Adrenal gland (tissue), 12 donors: ENCODE data around the gene GOLGA7B. TPM values are rescaled to one million over a fixed set of nuclear protein-coding genes. Genes with fewer than 3 reads are reported as not detected.

Experiments
- DNase-seq, 7 donors: peaks; one replicate each; pipeline ENCODE4 v3.0.0-alpha.2; 2019 to 2020
- H3K27ac ChIP-seq, 5 donors: fragments of 200-600 bp; sonication (generic) in 4 of 5; 1 replicate in 3 of 5; 2 replicates in 2 of 5; pipeline versions ENCODE4 v1.5.1 to v1.8.0; 2016 to 2020; ENCODE audit warnings: mild to moderate bottlenecking in 1 of 5
- H3K27me3 ChIP-seq: fragments of 200-600 bp; 2 replicates; pipeline ENCODE4 v1.8.0; 2021
- H3K36me3 ChIP-seq, 2 donors: fragments of 200-600 bp; replicated peaks in 1 of 2; 1 replicate in 1 of 2; 2 replicates in 1 of 2; pipeline versions ENCODE4 v1.5.1 to v1.8.0; 2018 to 2022
- H3K4me1 ChIP-seq, 2 donors: fragments of 200-600 bp; replicated peaks in 1 of 2; 1 replicate in 1 of 2; 2 replicates in 1 of 2; pipeline versions ENCODE4 v1.5.1 to v1.8.0; 2018 to 2021
- H3K4me3 ChIP-seq, 4 donors: fragments of 200-600 bp; sonication (generic) in 3 of 4; one replicate each; pipeline ENCODE4 v1.5.1; 2016 to 2018
- H3K9me3 ChIP-seq, 3 donors: fragments of 200-600 bp; sonication (generic) in 1 of 3; replicated peaks in 1 of 3; 1 replicate in 2 of 3; 2 replicates in 1 of 3; pipeline versions ENCODE4 v1.5.1 to v1.8.0; 2016 to 2021
- CTCF ChIP-seq, 6 experiments: fragments of 450-650 bp in 4 of 6; fragments of 200-600 bp in 2 of 6; sonication (generic) in 1 of 6; IDR thresholded peaks; 1 replicate in 5 of 6; 2 replicates in 1 of 6; pipeline versions ENCODE4 v1.5.1 to v1.8.0; 2016 to 2021; ENCODE audit warnings: antibody characterized with exemption in 6 of 6, mild to moderate bottlenecking in 2 of 6, moderate library complexity in 1 of 6
- POLR2A ChIP-seq, 2 donors: fragments of 450-650 bp; IDR thresholded peaks; one replicate each; pipeline ENCODE4 v1.6.1; 2017; ENCODE audit warnings: antibody characterized with exemption in 2 of 2, mild to moderate bottlenecking in 2 of 2, moderate library complexity in 1 of 2
- WGBS, 4 donors: extraction: QIAGEN DNeasy Blood & Tissue Kit in 2 of 4; methylation state at CpG; one replicate each; pipeline versions ENCODE4 v1.1.5 to v1.1.7; 2013 to 2017; 5-methylcytosine and 5-hydroxymethylcytosine counted together
- intact Hi-C, 2 donors: fragments of 100-400 bp; cut with DNase I; formaldehyde crosslinking; loops; one replicate each; pipeline versions ENCODE4 v1.14.1 to v1.15.0; 2022 to 2023
- polyA plus RNA-seq, 3 donors: library from polyadenylated mRNA; stranded (reverse); fragments of 200-250 nt in 2 of 3; fragments of 350-450 nt in 1 of 3; fragmentation: Illumina TruSeq in 1 of 3; extraction: RNeasy Lipid Tissue Mini Kit (QIAGEN cat#74804) in 1 of 3; gene quantifications; one replicate each; pipeline ENCODE4 v1.2.3, GENCODE V29; 2013 to 2014
- total RNA-seq, 9 donors: library from RNA; depleted of rRNA in 4 of 9; stranded (reverse); fragments of >200 nt in 4 of 9; fragments of 120-200 nt in 1 of 9; fragmentation: NEBNext Ultra II Directional in 1 of 9; extraction: Animal tissue kit (Norgen Biotek cat#: 25700) in 1 of 9; gene quantifications; one replicate each; pipeline versions ENCODE4 v1.1.0 to v1.2.4, GENCODE V29; 2013 to 2023
- donor health status: healthy with polysubstance abuse.
- donor health status: Bipolar disorder and iron deficiency.
- donor health status: DM: yes; HTN: yes; CAD: no.
- donor health status: DM: no; HTN: no; CAD: no.
- donor health status: DM: no; HTN: no; CAD: no.
- donor health status: DM: yes; HTN: yes; CAD: no.

Gene GOLGA7B
- total and polyA plus RNA-seq, 12 donors: 0.06 to 20.3 (median 1.1) TPM

GRCh38 chr10:97905276-97905675 lies 55.6 kb downstream of the GOLGA7B start:
- no peak overlapping the region for H3K4me3 ChIP-seq
- DNase-seq: no peak
- intact Hi-C loops: no loop called here
- H3K27ac ChIP-seq: no peak overlapping the region
- no peaks in the 10 kb centered on the region for H3K4me1 ChIP-seq
- peaks cover 4% of the 10 kb centered on the region for H3K27me3 ChIP-seq
- TF ChIP-seq CTCF (IDR thresholded peaks at IDR 0.05) (no peak), POLR2A (IDR thresholded peaks at IDR 0.05) (no peak)
- H3K9me3 ChIP-seq: no peaks in the 10 kb centered on the region
- H3K36me3 ChIP-seq: no peaks in the 10 kb centered on the region
- WGBS, 4 donors: 74 to 82% (median 75%) methylated on average over 8 of the region's 8 CpGs

GRCh38 chr10:97907211-97907610 lies 57.6 kb downstream of the GOLGA7B start:
- no peak for DNase-seq
- intact Hi-C loops: no loop called here
- H3K4me1 ChIP-seq: no peaks in the 10 kb centered on the region
- H3K4me3 ChIP-seq: no peak overlapping the region
- H3K9me3 ChIP-seq: no peaks in the 10 kb centered on the region
- H3K27me3 ChIP-seq: peaks cover 4% of the 10 kb centered on the region
- H3K36me3 ChIP-seq: no peaks in the 10 kb centered on the region
- no peak overlapping the region for H3K27ac ChIP-seq
- TF ChIP-seq CTCF (IDR thresholded peaks at IDR 0.05): no peak
- no peak for TF ChIP-seq POLR2A (IDR thresholded peaks at IDR 0.05)
- WGBS, 4 donors: 65 to 89% (median 86%) methylated on average over 5 to 6 of the region's 6 CpGs

GRCh38 chr10:97907830-97908229 lies 58.2 kb downstream of the GOLGA7B start:
- H3K4me3 ChIP-seq: no peak overlapping the region
- peaks cover 4% of the 10 kb centered on the region for H3K27me3 ChIP-seq
- DNase-seq: no peak
- H3K27ac ChIP-seq: no peak overlapping the region
- no peaks in the 10 kb centered on the region for H3K36me3 ChIP-seq
- TF ChIP-seq CTCF (IDR thresholded peaks at IDR 0.05) (no peak), POLR2A (IDR thresholded peaks at IDR 0.05) (no peak)
- intact Hi-C loops: no loop called here
- H3K9me3 ChIP-seq: no peaks in the 10 kb centered on the region
- 70 to 91% (median 85%) methylated on average over 7 to 12 of the region's 12 CpGs for WGBS, 4 donors
- no peaks in the 10 kb centered on the region for H3K4me1 ChIP-seq

- TF ChIP-seq CTCF (IDR thresholded peaks at IDR 0.05) (no peak), POLR2A (IDR thresholded peaks at IDR 0.05) (no peak)
- no peak overlapping the region for H3K27ac ChIP-seq
- no peaks in the 10 kb centered on the region for H3K4me1 ChIP-seq
- no peak for DNase-seq
- no peak overlapping the region for H3K4me3 ChIP-seq
- H3K27me3 ChIP-seq: peaks cover 11% of the 10 kb centered on the region
- intact Hi-C loops: loop anchor here in 1 of 2 donors (10.0 kb wide), 1 partner anchor 1324 kb away; the partner anchor contains the start of gene HPSE2
- WGBS, 4 donors: 72 to 78% (median 76%) methylated on average over 1 to 4 of the region's 4 CpGs
- H3K36me3 ChIP-seq: no peaks in the 10 kb centered on the region
- no peaks in the 10 kb centered on the region for H3K9me3 ChIP-seq
Observed at GRCh38 chr10:97910661-97911060, 61.0 kb downstream of the GOLGA7B start.
